GM23338 (cell line): ENCODE results near the gene DROSHA. TPM values are rescaled to one million over a fixed set of nuclear protein-coding genes. Genes with fewer than 3 reads are reported as not detected.

Source experiments
- ATAC-seq: fragments of 200-7000 bp; cut with Tn5 transposase; 3 replicates; pipeline ENCODE4 v1.9.1; 2020
- DNase-seq: peaks from one replicate; pipeline ENCODE4 v3.0.0-alpha.2; 2015; ENCODE audit warnings: low spot score
- H2AFZ ChIP-seq: fragments of 200-600 bp; sonication (generic); 2 replicates; pipeline ENCODE4 v1.8.0; 2016; ENCODE audit warnings: antibody characterized with exemption, mild to moderate bottlenecking, moderate library complexity
- H3F3A ChIP-seq: fragments of 200-600 bp; sonication (generic); replicated peaks from 2 replicates; pipeline ENCODE4 v1.8.0; 2017; ENCODE audit warnings: antibody characterized with exemption, mixed run types, low read depth
- H3K27ac ChIP-seq: fragments of 200-600 bp; sonication (generic); 2 replicates; pipeline ENCODE4 v1.6.1; 2016; ENCODE audit warnings: low read depth
- H3K27me3 ChIP-seq: fragments of 200-600 bp; sonication (generic); 2 replicates; pipeline ENCODE4 v1.8.0; 2016; ENCODE audit warnings: mild to moderate bottlenecking, mixed run types, moderate library complexity; ENCODE audit not compliant: insufficient read depth
- H3K36me3 ChIP-seq: fragments of 200-600 bp; sonication (generic); 2 replicates; pipeline ENCODE4 v1.8.0; 2016; ENCODE audit warnings: mild to moderate bottlenecking; ENCODE audit not compliant: insufficient read depth
- H3K4me1 ChIP-seq: fragments of 200-600 bp; sonication (generic); 2 replicates; pipeline ENCODE4 v1.8.0; 2016; ENCODE audit warnings: mild to moderate bottlenecking, moderate library complexity; ENCODE audit not compliant: insufficient read depth
- H3K4me2 ChIP-seq: fragments of 200-600 bp; sonication (generic); 2 replicates; pipeline ENCODE4 v1.7.1; 2017; ENCODE audit warnings: mixed run types
- H3K4me3 ChIP-seq: fragments of 200-600 bp; sonication (generic); 2 replicates; pipeline ENCODE4 v1.6.1; 2016; ENCODE audit warnings: mixed run types
- H3K79me2 ChIP-seq: fragments of 200-600 bp; sonication (generic); replicated peaks from 2 replicates; pipeline ENCODE4 v1.8.0; 2017; ENCODE audit warnings: mild to moderate bottlenecking; ENCODE audit not compliant: insufficient read depth
- H3K9me2 ChIP-seq: fragments of 200-600 bp; sonication (generic); 2 replicates; pipeline ENCODE4 v1.8.0; 2017; ENCODE audit not compliant: insufficient read depth
- H4K20me1 ChIP-seq: fragments of 200-600 bp; sonication (generic); replicated peaks from 2 replicates; pipeline ENCODE4 v1.8.0; 2017; ENCODE audit warnings: mild to moderate bottlenecking; ENCODE audit not compliant: insufficient read depth
- H3K27ac Mint-ChIP-seq: 2 replicates; pipeline ENCODE4 v1.8.0; 2020; ENCODE audit warnings: inconsistent platforms, mild to moderate bottlenecking, moderate library complexity, mixed read lengths
- H3K27me3 Mint-ChIP-seq: 3 replicates; pipeline ENCODE4 v1.8.0; 2022; ENCODE audit warnings: low read depth, mild to moderate bottlenecking, moderate library complexity, mixed read lengths, inconsistent platforms; ENCODE audit not compliant: insufficient read depth, poor library complexity
- H3K36me3 Mint-ChIP-seq: 3 replicates; pipeline ENCODE4 v1.8.0; 2021; ENCODE audit warnings: low read depth, mild to moderate bottlenecking, inconsistent platforms, moderate library complexity, mixed read lengths
- H3K4me1 Mint-ChIP-seq: 3 replicates; pipeline ENCODE4 v1.8.0; 2020; ENCODE audit warnings: mild to moderate bottlenecking, inconsistent platforms, mixed read lengths
- H3K4me3 Mint-ChIP-seq: 3 replicates; pipeline ENCODE4 v1.8.0; 2021; ENCODE audit warnings: moderate library complexity, mild to moderate bottlenecking, inconsistent platforms, mixed read lengths
- H3K9me3 Mint-ChIP-seq: 3 replicates; pipeline ENCODE4 v1.8.0; 2020; ENCODE audit warnings: moderate library complexity, mild to moderate bottlenecking, inconsistent platforms, mixed read lengths
- CREB1 ChIP-seq: fragments of 250-450 bp; sonication (Bioruptor Pico); IDR thresholded peaks from 2 replicates; pipeline ENCODE4 v1.5.0; 2020; ENCODE audit warnings: low read depth, mild to moderate bottlenecking, moderate library complexity
- CTCF ChIP-seq, 2 experiments: fragments of 200-600 bp in 1 of 2; sonication (generic) in 1 of 2; conservative IDR thresholded peaks; 2 replicates each; pipeline versions ENCODE4 v1.5.1 to v1.6.1; 2016 to 2017; ENCODE audit warnings: antibody characterized with exemption in 2 of 2, low read depth in 2 of 2, mild to moderate bottlenecking in 2 of 2, moderate library complexity in 1 of 2
- EZH2 ChIP-seq: fragments of 200-600 bp; sonication (generic); IDR thresholded peaks from one replicate; pipeline ENCODE4 v1.8.0; 2017; ENCODE audit warnings: antibody characterized with exemption, mild to moderate bottlenecking, low read depth; ENCODE audit not compliant: unreplicated experiment
- EZH2phosphoT487 ChIP-seq: fragments of 200-600 bp; sonication (generic); IDR thresholded peaks from one replicate; pipeline ENCODE4 v1.8.1; 2018; ENCODE audit warnings: antibody characterized with exemption; ENCODE audit not compliant: unreplicated experiment
- JUNB ChIP-seq: IDR thresholded peaks from one replicate; pipeline ENCODE4 v1.6.1; 2016; ENCODE audit warnings: antibody characterized with exemption; ENCODE audit not compliant: unreplicated experiment
- NANOG ChIP-seq: IDR thresholded peaks from 2 replicates; pipeline ENCODE4 v1.6.1; 2016; ENCODE audit warnings: antibody characterized with exemption, borderline replicate concordance
- POLR2AphosphoS5 ChIP-seq: IDR thresholded peaks from 2 replicates; pipeline ENCODE4 v1.6.1; 2016; ENCODE audit warnings: antibody characterized with exemption, low read depth
- REST ChIP-seq: IDR thresholded peaks from one replicate; pipeline ENCODE4 v1.6.1; 2018; ENCODE audit warnings: antibody characterized with exemption; ENCODE audit not compliant: unreplicated experiment
- STAT1 ChIP-seq: IDR thresholded peaks from one replicate; pipeline ENCODE4 v1.6.1; 2016; ENCODE audit warnings: antibody characterized with exemption; ENCODE audit not compliant: unreplicated experiment
- ZNF114 ChIP-seq: fragments of 250-450 bp; sonication (Bioruptor Pico); IDR thresholded peaks from 2 replicates; pipeline ENCODE4 v1.5.0; 2020; ENCODE audit warnings: mild to moderate bottlenecking, moderate library complexity
- ZNF331 ChIP-seq: fragments of 250-450 bp; sonication (Bioruptor Pico); IDR thresholded peaks from 2 replicates; pipeline ENCODE4 v1.5.0; 2020; ENCODE audit warnings: low read depth, mild to moderate bottlenecking, moderate library complexity
- polyA plus RNA-seq: library from polyadenylated mRNA; unstranded; fragments of >200 nt; fragmentation: Nextera tagmentation; extraction: Ambion mirVana; gene quantifications from 2 replicates; pipeline ENCODE4 v1.2.1, GENCODE V29; 2016
- total RNA-seq: library from RNA; depleted of rRNA; stranded (reverse); fragments of >200 nt; shearing (Covaris generic); gene quantifications from 2 replicates; pipeline ENCODE4 v1.2.3, GENCODE V29; 2014
- TF ChIP-seq, protein P1 (sequence below): IDR thresholded peaks from 2 replicates; pipeline ENCODE4 v1.6.1; 2016; ENCODE audit warnings: antibody characterized with exemption

The DROSHA gene
- total and polyA plus RNA-seq, 2 experiments from 2014 or later = 70.6 to 87.8 TPM

DNA sequence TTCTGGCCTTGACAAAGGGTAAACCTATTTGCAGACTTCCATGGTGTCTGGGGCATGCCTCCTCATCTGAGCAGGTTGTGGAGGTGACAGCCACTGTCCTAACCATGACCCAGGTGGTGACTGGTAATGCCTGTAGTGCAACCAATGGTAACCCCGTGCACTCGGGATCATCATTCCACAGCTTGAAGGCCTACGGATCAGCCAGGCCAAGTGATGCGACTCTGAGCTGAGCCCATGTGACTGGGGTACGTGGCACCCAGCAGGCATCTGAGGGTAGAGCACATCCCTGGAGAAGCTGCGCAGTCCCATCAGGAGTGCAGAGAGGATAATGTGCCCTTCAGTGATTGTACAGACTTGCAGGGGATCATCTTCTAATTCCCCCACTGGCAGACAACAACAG, 35.0 kb downstream of the DROSHA start:
- Histone ChIP-seq H3K4me3 (no peak overlapping the region), H3K79me2 (no peaks in the 10 kb centered on the region), H3F3A (no peaks in the 10 kb centered on the region), H3K4me1 (peaks cover 11% of the 10 kb centered on the region), H2AFZ (no peak overlapping the region), H3K27ac (no peak overlapping the region), H3K9me2 (no peaks in the 10 kb centered on the region), H3K4me2 (no peak overlapping the region), H3K27me3 (no peaks in the 10 kb centered on the region), H4K20me1 (no peaks in the 10 kb centered on the region; the same call in 1 of the 2 replicates), H3K36me3 (peaks cover 22% of the 10 kb centered on the region)
- Mint-ChIP-seq H3K9me3 (no peaks in the 10 kb centered on the region), H3K27ac (no peak overlapping the region), H3K4me1 (peaks cover 21% of the 10 kb centered on the region), H3K27me3 (no peaks in the 10 kb centered on the region), H3K36me3 (peaks cover 87% of the 10 kb centered on the region), H3K4me3 (no peak overlapping the region)
- TF ChIP-seq EZH2phosphoT487 (no peak), POLR2AphosphoS5 (no peak), NANOG (no peak), ZNF114 (CRISPR knock-in tag) (no peak), STAT1 (no peak), CREB1 (CRISPR knock-in tag) (no peak)
- DNase-seq (no peak), ATAC-seq (no peak)

- ATAC-seq = no peak
- Histone ChIP-seq H2AFZ (no peak overlapping the region), H4K20me1 (no peaks in the 10 kb centered on the region; the same call in 1 of the 2 replicates), H3K27ac (no peak overlapping the region), H3K4me2 (no peak overlapping the region), H3K79me2 (no peaks in the 10 kb centered on the region), H3K4me3 (no peak overlapping the region), H3F3A (no peaks in the 10 kb centered on the region), H3K27me3 (no peaks in the 10 kb centered on the region), H3K4me1 (peaks cover 12% of the 10 kb centered on the region), H3K9me2 (no peaks in the 10 kb centered on the region), H3K36me3 (peaks cover 27% of the 10 kb centered on the region)
- no peak for DNase-seq
- Mint-ChIP-seq H3K9me3 (no peaks in the 10 kb centered on the region), H3K27me3 (no peaks in the 10 kb centered on the region), H3K4me1 (peaks cover 26% of the 10 kb centered on the region), H3K36me3 (peaks cover 86% of the 10 kb centered on the region), H3K4me3 (no peak overlapping the region), H3K27ac (no peak overlapping the region)
- TF ChIP-seq POLR2AphosphoS5 = no peak
- TF ChIP-seq ZNF331 = no peak
- no peak for TF ChIP-seq JUNB
- TF ChIP-seq, protein P1, sequence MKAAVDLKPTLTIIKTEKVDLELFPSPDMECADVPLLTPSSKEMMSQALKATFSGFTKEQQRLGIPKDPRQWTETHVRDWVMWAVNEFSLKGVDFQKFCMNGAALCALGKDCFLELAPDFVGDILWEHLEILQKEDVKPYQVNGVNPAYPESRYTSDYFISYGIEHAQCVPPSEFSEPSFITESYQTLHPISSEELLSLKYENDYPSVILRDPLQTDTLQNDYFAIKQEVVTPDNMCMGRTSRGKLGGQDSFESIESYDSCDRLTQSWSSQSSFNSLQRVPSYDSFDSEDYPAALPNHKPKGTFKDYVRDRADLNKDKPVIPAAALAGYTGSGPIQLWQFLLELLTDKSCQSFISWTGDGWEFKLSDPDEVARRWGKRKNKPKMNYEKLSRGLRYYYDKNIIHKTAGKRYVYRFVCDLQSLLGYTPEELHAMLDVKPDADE = no peak
- TF ChIP-seq REST = no peak
- no peak for TF ChIP-seq EZH2
- TF ChIP-seq EZH2phosphoT487 = no peak
- TF ChIP-seq CTCF (conservative IDR thresholded peaks at IDR 0.05; ENCODE audit: low read depth in 2 of 2) = no peak
- no peak for TF ChIP-seq NANOG
- TF ChIP-seq STAT1 = no peak
- TF ChIP-seq CREB1 (CRISPR knock-in tag) = no peak
- no peak for TF ChIP-seq ZNF114 (CRISPR knock-in tag)
These were observed 35.6 kb downstream of the DROSHA start for GRCh38 chr5:31496301-31496700.
